Kidney (tissue), 14 donors: ENCODE data around the gene AKAP7. TPM values are rescaled to one million over a fixed set of nuclear protein-coding genes. Genes with fewer than 3 reads are reported as not detected.

Source experiments
- DNase-seq, 5 donors: peaks; one replicate each; pipeline ENCODE4 v3.0.0-alpha.2; 2013 to 2020
- FAIRE-seq: peaks from 2 replicates; lab custom pipeline; 2012; peaks lifted over from hg19 to GRCh38; lab: Jason Lieb, UNC
- H3K27ac ChIP-seq, 2 donors: one replicate each; pipeline ENCODE4 v1.7.0; 2013; ENCODE audit warnings: low read depth in 2 of 2, low read length in 2 of 2, inconsistent platforms in 1 of 2
- H3K27me3 ChIP-seq: one replicate; pipeline ENCODE4 v1.7.1; 2013; ENCODE audit warnings: low read length, inconsistent platforms; ENCODE audit not compliant: control insufficient read depth, insufficient read depth
- H3K36me3 ChIP-seq, 3 donors: one replicate each; pipeline versions ENCODE4 v1.7.0 to v1.7.1; 2013; ENCODE audit warnings: low read length in 3 of 3, control low read depth in 1 of 3, inconsistent platforms in 1 of 3; ENCODE audit not compliant: insufficient read depth in 3 of 3, control insufficient read depth in 2 of 3
- H3K4me1 ChIP-seq, 3 donors: one replicate each; pipeline versions ENCODE4 v1.7.0 to v1.7.1; 2013; ENCODE audit warnings: low read length in 3 of 3, inconsistent platforms in 1 of 3, low read depth in 1 of 3; ENCODE audit not compliant: control insufficient read depth in 2 of 3, insufficient read depth in 2 of 3
- H3K4me3 ChIP-seq, 3 donors: one replicate each; pipeline versions ENCODE4 v1.7.0 to v1.8.1; 2013; ENCODE audit warnings: low read length in 3 of 3, control low read depth in 1 of 3, inconsistent platforms in 1 of 3
- H3K9ac ChIP-seq, 3 donors: one replicate each; pipeline versions ENCODE4 v1.7.0 to v1.7.1; 2013; ENCODE audit warnings: low read length in 3 of 3, control low read depth in 1 of 3, inconsistent platforms in 1 of 3
- H3K9me3 ChIP-seq, 3 donors: one replicate each; pipeline versions ENCODE4 v1.7.0 to v1.7.1; 2013; ENCODE audit warnings: low read length in 3 of 3, control low read depth in 1 of 3, inconsistent platforms in 1 of 3; ENCODE audit not compliant: control insufficient read depth in 2 of 3, insufficient read depth in 1 of 3
- CTCF ChIP-seq: IDR thresholded peaks from 3 replicates; pipeline ENCODE4 v1.5.1; 2012; ENCODE audit warnings: mild to moderate bottlenecking, moderate library complexity, borderline replicate concordance; ENCODE audit not compliant: insufficient read depth; ENCODE audit errors: extremely low read depth
- intact Hi-C: fragments of 100-400 bp; cut with DNase I; formaldehyde crosslinking; loops from one replicate; pipeline ENCODE4 v1.11.1; 2022
- polyA plus RNA-seq: library from polyadenylated mRNA; stranded (reverse); fragments of 350-450 nt; fragmentation: Illumina TruSeq; extraction: RNeasy Lipid Tissue Mini Kit (QIAGEN cat#74804); gene quantifications from one replicate; pipeline ENCODE4 v1.2.3, GENCODE V29; 2014; ENCODE audit warnings: low read depth, low replicate concordance; ENCODE audit not compliant: insufficient read depth
- total RNA-seq: library from RNA; stranded (reverse); fragmentation: NEBNext Ultra II Directional; extraction: Animal tissue kit (Norgen Biotek cat#: 25700); gene quantifications from one replicate; pipeline ENCODE4 v1.2.1, GENCODE V29; 2021
- donor health status: control.
- donor health status: control.
- donor health status: control.
- donor health status: control.
- donor health status: control.
- donor health status: DM: yes; HTN: yes; CAD: no.
- donor health status: Normal renal cell carcinoma (clear cell type).

AKAP7 gene
- total and polyA plus RNA-seq, 2 donors from 2014 or later, result 7.9 to 12.0 TPM

GRCh38 chr6:131231103-131231502 lies 95.8 kb downstream of the AKAP7 start:
- DNase-seq (no peak), FAIRE-seq (no peak)
- no peaks in the 10 kb centered on the region for H3K9me3 ChIP-seq

GRCh38 chr6:131231891-131232290 lies 96.6 kb downstream of the AKAP7 start:
- H3K27me3 ChIP-seq, result no peaks in the 10 kb centered on the region
- no peak overlapping the region for H3K9ac ChIP-seq
- H3K4me3 ChIP-seq, result no peak overlapping the region
- TF ChIP-seq CTCF, result no peak
- no peaks in the 10 kb centered on the region for H3K36me3 ChIP-seq
- no peaks in the 10 kb centered on the region for H3K4me1 ChIP-seq
- intact Hi-C loops, result no loop called here
- no peak for FAIRE-seq
- no peaks in the 10 kb centered on the region for H3K9me3 ChIP-seq
- DNase-seq, result no peak
- H3K27ac ChIP-seq, result no peak overlapping the region

More at GRCh38 chr6:131231103-131231502, 95.8 kb downstream of the AKAP7 start:
- intact Hi-C loops, result no loop called here
- Histone ChIP-seq H3K9ac (no peak overlapping the region), H3K27ac (no peak overlapping the region), H3K4me3 (no peak overlapping the region), H3K4me1 (no peaks in the 10 kb centered on the region), H3K27me3 (no peaks in the 10 kb centered on the region), H3K36me3 (no peaks in the 10 kb centered on the region)
- TF ChIP-seq CTCF, result no peak

GRCh38 chr6:131244942-131245341 lies 109.7 kb downstream of the AKAP7 start:
- H3K27me3 ChIP-seq, result no peaks in the 10 kb centered on the region
- no peak for TF ChIP-seq CTCF
- no peaks in the 10 kb centered on the region for H3K9me3 ChIP-seq
- DNase-seq (no peak), FAIRE-seq (no peak)
- intact Hi-C loops, result no loop called here
- H3K4me3 ChIP-seq, result no peak overlapping the region
- H3K36me3 ChIP-seq, result no peaks in the 10 kb centered on the region
- H3K27ac ChIP-seq, result no peak overlapping the region
- H3K9ac ChIP-seq, result no peak overlapping the region
- peaks cover 0 to 7% (median 0%) of the 10 kb centered on the region in 3 donors for H3K4me1 ChIP-seq

- DNase-seq, result peak; percentile 51 to 85 (median 69)
- TF ChIP-seq CTCF, result no peak
- Histone ChIP-seq H3K4me1 (peaks cover 0 to 6% (median 6%) of the 10 kb centered on the region in 3 donors), H3K4me3 (peak overlapping the region; percentile 63 to 67 (median 66)), H3K27me3 (no peaks in the 10 kb centered on the region), H3K9ac (peak overlapping the region; percentile 4 to 43 (median 42)), H3K27ac (no peak overlapping the region), H3K9me3 (no peaks in the 10 kb centered on the region), H3K36me3 (no peaks in the 10 kb centered on the region)
- intact Hi-C loops, result no loop called here
- FAIRE-seq, result no peak
Observed at GRCh38 chr6:131250122-131250521, 114.9 kb downstream of the AKAP7 start.
